Measurements from ENCODE around the gene LPAR3.

LPAR3 gene

GRCh38 chr1:84892705-84893618, at the start of gene LPAR3 (continued):
- peak; percentile 61; the same call in 1 of the 2 replicates for TF ChIP-seq IKZF3 (tag by site-specific recombination; IDR thresholded peaks at IDR 0.05)
- TF ChIP-seq ZBTB10 (tag by site-specific recombination; IDR thresholded peaks at IDR 0.05): 0 out of 2 replicates have a peak, but pooled peaks have one; percentile 38
- peak; percentile 58; the same call in 1 of the 2 replicates for TF ChIP-seq KLF7 (tag by site-specific recombination; IDR thresholded peaks at IDR 0.05; ENCODE audit: borderline replicate concordance)
- peak; percentile 94 for TF ChIP-seq GLIS2 (tag by site-specific recombination; IDR thresholded peaks at IDR 0.05)
- 0 out of 2 replicates have a peak, but pooled peaks have one; percentile 36 for TF ChIP-seq ZNF76 (tag by site-specific recombination; IDR thresholded peaks at IDR 0.05; ENCODE audit: borderline replicate concordance, low read depth)
- TF ChIP-seq ZNF600 (tag by site-specific recombination; IDR thresholded peaks at IDR 0.05): peak; percentile 87
- TF ChIP-seq ZNF335 (tag by site-specific recombination; conservative IDR thresholded peaks at IDR 0.05): 0 out of 2 replicates have a peak, but pooled peaks have one; percentile 50
- TF ChIP-seq ZNF292 (tag by site-specific recombination; IDR thresholded peaks at IDR 0.05; ENCODE audit: borderline replicate concordance, low read depth): no peak
- TF ChIP-seq EGR2 (tag by site-specific recombination; IDR thresholded peaks at IDR 0.05; ENCODE audit: low read depth): peak; percentile 68
- TF ChIP-seq ZNF311 (tag by site-specific recombination; IDR thresholded peaks at IDR 0.05; ENCODE audit: borderline replicate concordance): no peak
- no peak for TF ChIP-seq GLI4 (tag by site-specific recombination; IDR thresholded peaks at IDR 0.05)
- no peak for TF ChIP-seq ZNF629 (tag by site-specific recombination; IDR thresholded peaks at IDR 0.05)
- TF ChIP-seq ZNF324 (tag by site-specific recombination; IDR thresholded peaks at IDR 0.05): peak; percentile 75
- TF ChIP-seq ZNF112 (tag by site-specific recombination; IDR thresholded peaks at IDR 0.05): no peak
- TF ChIP-seq KLF16 (tag by site-specific recombination; IDR thresholded peaks at IDR 0.05): peak; percentile 70; the same call in 1 of the 2 replicates
- TF ChIP-seq ZSCAN5A (tag by site-specific recombination; IDR thresholded peaks at IDR 0.05): no peak
- TF ChIP-seq ZEB2 (tag by site-specific recombination; IDR thresholded peaks at IDR 0.05): peak; percentile 68; the same call in 1 of the 2 replicates
- TF ChIP-seq ZNF521 (tag by site-specific recombination; IDR thresholded peaks at IDR 0.05): no peak
- no peak for TF ChIP-seq ZNF366 (tag by site-specific recombination; conservative IDR thresholded peaks at IDR 0.05)
- TF ChIP-seq ZNF704 (tag by site-specific recombination; IDR thresholded peaks at IDR 0.05): no peak
- TF ChIP-seq SP7 (tag by site-specific recombination; IDR thresholded peaks at IDR 0.05): peak; percentile 61
- peak; percentile 93 for TF ChIP-seq GLIS1 (tag by site-specific recombination; IDR thresholded peaks at IDR 0.05)
- TF ChIP-seq ZFP41 (tag by site-specific recombination; IDR thresholded peaks at IDR 0.05; ENCODE audit: borderline replicate concordance): no peak
- 0 out of 2 replicates have a peak, but pooled peaks have one; percentile 25 for TF ChIP-seq ZNF24 (tag by site-specific recombination; IDR thresholded peaks at IDR 0.05)
- TF ChIP-seq ZNF362 (tag by site-specific recombination; IDR thresholded peaks at IDR 0.05): no peak
- TF ChIP-seq KLF17 (tag by site-specific recombination; IDR thresholded peaks at IDR 0.05): peak; percentile 67
- peak; percentile 27; the same call in 1 of the 2 replicates for TF ChIP-seq ZNF449 (tag by site-specific recombination; IDR thresholded peaks at IDR 0.05)
- peak; percentile 78 for TF ChIP-seq CTCF (tag by site-specific recombination; IDR thresholded peaks at IDR 0.05)
